HUES48 (cell line): Measurements from ENCODE around the gene NCF2.

ENCODE experiments used
- H3K27ac ChIP-seq: one replicate; pipeline ENCODE4 v1.7.0; 2013; ENCODE audit warnings: low read depth, low read length, inconsistent platforms
- H3K27me3 ChIP-seq: 2 replicates; pipeline ENCODE4 v1.6.1; 2013; ENCODE audit warnings: mild to moderate bottlenecking, low read length; ENCODE audit not compliant: control insufficient read depth, insufficient read depth
- H3K36me3 ChIP-seq: 2 replicates; pipeline ENCODE4 v1.6.1; 2013; ENCODE audit warnings: low read length; ENCODE audit not compliant: control insufficient read depth, insufficient read depth
- H3K4me1 ChIP-seq: 2 replicates; pipeline ENCODE4 v1.6.1; 2013; ENCODE audit warnings: mild to moderate bottlenecking, low read length; ENCODE audit not compliant: control insufficient read depth, insufficient read depth
- H3K4me3 ChIP-seq: 2 replicates; pipeline ENCODE4 v1.5.1; 2013; ENCODE audit warnings: mild to moderate bottlenecking, low read depth, low read length
- H3K9ac ChIP-seq: 2 replicates; pipeline ENCODE4 v1.6.1; 2013; ENCODE audit warnings: mild to moderate bottlenecking, low read depth, low read length, moderate library complexity
- H3K9me3 ChIP-seq: 2 replicates; pipeline ENCODE4 v1.6.1; 2013; ENCODE audit warnings: low read length; ENCODE audit not compliant: control insufficient read depth, insufficient read depth

Gene NCF2

GRCh38 chr1:183552891-183553290 lies 37.4 kb downstream of the NCF2 start:
- Histone ChIP-seq H3K27me3 (no peaks in the 10 kb centered on the region), H3K4me3 (no peak overlapping the region), H3K9ac (no peak overlapping the region), H3K4me1 (peaks cover 7% of the 10 kb centered on the region; the same call in 1 of the 2 replicates), H3K27ac (no peak overlapping the region), H3K36me3 (peaks cover 86% of the 10 kb centered on the region), H3K9me3 (no peaks in the 10 kb centered on the region)

- Histone ChIP-seq H3K4me1 (peaks cover 11% of the 10 kb centered on the region), H3K36me3 (peaks cover 89% of the 10 kb centered on the region), H3K9me3 (no peaks in the 10 kb centered on the region), H3K27ac (no peak overlapping the region), H3K9ac (no peak overlapping the region), H3K27me3 (no peaks in the 10 kb centered on the region), H3K4me3 (no peak overlapping the region)
Measured at GRCh38 chr1:183552441-183552840, 37.8 kb downstream of the NCF2 start.

- Histone ChIP-seq H3K4me3 (no peak overlapping the region), H3K36me3 (peaks cover 90% of the 10 kb centered on the region), H3K4me1 (peaks cover 16% of the 10 kb centered on the region), H3K27me3 (no peaks in the 10 kb centered on the region), H3K9me3 (no peaks in the 10 kb centered on the region), H3K9ac (no peak overlapping the region), H3K27ac (no peak overlapping the region)
Measured at GRCh38 chr1:183551924-183552323, 38.3 kb downstream of the NCF2 start.

- Histone ChIP-seq H3K4me1 (peaks cover 25% of the 10 kb centered on the region), H3K27ac (no peak overlapping the region), H3K4me3 (no peak overlapping the region), H3K36me3 (peaks cover 98% of the 10 kb centered on the region), H3K27me3 (no peaks in the 10 kb centered on the region), H3K9me3 (no peaks in the 10 kb centered on the region), H3K9ac (no peak overlapping the region)
Measured at GRCh38 chr1:183550915-183551314, 39.3 kb downstream of the NCF2 start.

GRCh38 chr1:183548116-183548515 lies 42.1 kb downstream of the NCF2 start:
- Histone ChIP-seq H3K4me3 (no peak overlapping the region), H3K36me3 (peaks cover 98% of the 10 kb centered on the region), H3K27me3 (no peaks in the 10 kb centered on the region), H3K9me3 (no peaks in the 10 kb centered on the region), H3K4me1 (peaks cover 44% of the 10 kb centered on the region), H3K9ac (no peak overlapping the region), H3K27ac (no peak overlapping the region)

- H3K27ac ChIP-seq, result peak overlapping the region; percentile 88
- H3K4me3 ChIP-seq, result no peak overlapping the region
Measured at GRCh38 chr1:183546427-183546826, 43.8 kb downstream of the NCF2 start.

GRCh38 chr1:183544598-183545297 lies 45.5 kb downstream of the NCF2 start:
- Histone ChIP-seq H3K4me3 (no peak overlapping the region), H3K9me3 (no peaks in the 10 kb centered on the region), H3K27ac (peak overlapping the region; percentile 88), H3K9ac (no peak overlapping the region), H3K36me3 (peaks cover 98% of the 10 kb centered on the region), H3K4me1 (peaks cover 41% of the 10 kb centered on the region), H3K27me3 (no peaks in the 10 kb centered on the region)

More at GRCh38 chr1:183546427-183546826, 43.8 kb downstream of the NCF2 start:
- Histone ChIP-seq H3K9me3 (no peaks in the 10 kb centered on the region), H3K9ac (no peak overlapping the region), H3K27me3 (no peaks in the 10 kb centered on the region), H3K36me3 (peaks cover 98% of the 10 kb centered on the region), H3K4me1 (peaks cover 41% of the 10 kb centered on the region)

GRCh38 chr1:183543619-183544204 lies 46.5 kb downstream of the NCF2 start:
- Histone ChIP-seq H3K9ac (no peak overlapping the region), H3K4me3 (no peak overlapping the region), H3K9me3 (no peaks in the 10 kb centered on the region), H3K36me3 (peaks cover 97% of the 10 kb centered on the region), H3K27me3 (no peaks in the 10 kb centered on the region), H3K4me1 (peaks cover 41% of the 10 kb centered on the region), H3K27ac (no peak overlapping the region)

- Histone ChIP-seq H3K36me3 (peaks cover 99% of the 10 kb centered on the region), H3K9me3 (no peaks in the 10 kb centered on the region), H3K9ac (no peak overlapping the region), H3K27ac (no peak overlapping the region), H3K27me3 (no peaks in the 10 kb centered on the region), H3K4me3 (no peak overlapping the region), H3K4me1 (no peaks in the 10 kb centered on the region)
Measured at GRCh38 chr1:183537405-183537804, 52.9 kb downstream of the NCF2 start.

- Histone ChIP-seq H3K27ac (no peak overlapping the region), H3K27me3 (no peaks in the 10 kb centered on the region), H3K4me1 (no peaks in the 10 kb centered on the region), H3K4me3 (no peak overlapping the region), H3K36me3 (peaks cover 100% of the 10 kb centered on the region), H3K9ac (no peak overlapping the region), H3K9me3 (no peaks in the 10 kb centered on the region)
Measured at GRCh38 chr1:183533617-183534174, 56.6 kb downstream of the NCF2 start.

GRCh38 chr1:183528577-183528976 lies 61.7 kb downstream of the NCF2 start:
- Histone ChIP-seq H3K27me3 (no peaks in the 10 kb centered on the region), H3K9me3 (no peaks in the 10 kb centered on the region), H3K4me3 (no peak overlapping the region), H3K27ac (no peak overlapping the region), H3K4me1 (no peaks in the 10 kb centered on the region), H3K9ac (no peak overlapping the region), H3K36me3 (peaks cover 85% of the 10 kb centered on the region)
